ENCODE measurements around the gene GFRA1. TPM values are rescaled to one million over a fixed set of nuclear protein-coding genes. Genes with fewer than 3 reads are reported as not detected.

The GFRA1 gene
- total and polyA plus RNA-seq, 2 of the 8 experiments (the other 6 are each of a cell fraction or from before 2014, with no cell fraction given), result 1.1 to 2.0 TPM

- Histone ChIP-seq H2BK20ac (ENCODE audit: low read length) (no peak overlapping the region), H2AFZ (ENCODE audit: low read length) (no peak overlapping the region), H3K4me2 (ENCODE audit: insufficient read depth in 1 of 2, low read depth in 2 of 2, low read length in 2 of 2) (no peak overlapping the region), H3K4ac (replicated peaks; ENCODE audit: insufficient read length, low read depth, low read length) (no peak overlapping the region), H3K23me2 (ENCODE audit: low read depth, low read length) (no peaks in the 10 kb centered on the region), H3K23ac (ENCODE audit: insufficient read length) (no peak overlapping the region), H2AK5ac (ENCODE audit: low read depth, low read length) (no peak overlapping the region), H2BK5ac (ENCODE audit: low read depth, low read length) (no peak overlapping the region), H2BK120ac (replicated peaks; ENCODE audit: low read depth, low read length) (no peak overlapping the region), H4K20me1 (replicated peaks in 1 of 2; ENCODE audit: control insufficient read depth in 1 of 2, insufficient read depth in 2 of 2, low read length in 2 of 2) (no peaks in the 10 kb centered on the region), H3K79me1 (ENCODE audit: low read depth, low read length) (no peaks in the 10 kb centered on the region), H4K5ac (ENCODE audit: insufficient read length, low read depth, low read length) (no peak overlapping the region), H3K9ac (replicated peaks in 1 of 4; ENCODE audit: extremely low read depth in 1 of 4, low read depth in 3 of 4, low read length in 3 of 4) (no peak overlapping the region), H3K27me3 (replicated peaks in 1 of 4; ENCODE audit: control insufficient read depth in 3 of 4, extremely low read depth in 1 of 4, insufficient read depth in 3 of 4, low read length in 3 of 4) (no peaks in the 10 kb centered on the region; a peak in 1 of 7 replicates), H3K56ac (replicated peaks; ENCODE audit: insufficient read length, low read depth, low read length) (no peak overlapping the region), H2BK12ac (ENCODE audit: low read depth, low read length) (no peak overlapping the region), H4K8ac (ENCODE audit: extremely low read depth, insufficient read depth, low read length) (peak overlapping the region; percentile 45; the same call in 1 of the 2 replicates), H2BK15ac (ENCODE audit: low read length) (no peak overlapping the region), H3K14ac (ENCODE audit: insufficient read length) (no peak overlapping the region), H3K18ac (ENCODE audit: extremely low read depth, low read length) (no peak overlapping the region), H3K79me2 (ENCODE audit: control insufficient read depth in 1 of 2, insufficient read depth in 2 of 2, low read length in 2 of 2) (no peaks in the 10 kb centered on the region), H3K36me3 (ENCODE audit: control insufficient read depth in 2 of 4, insufficient read depth in 4 of 4, low read length in 3 of 4) (no peaks in the 10 kb centered on the region), H3K4me3 (ENCODE audit: extremely low read depth in 1 of 4, insufficient read depth in 2 of 4, low read depth in 3 of 4, low read length in 4 of 4) (no peak overlapping the region), H3K4me1 (replicated peaks in 1 of 4; ENCODE audit: control insufficient read depth in 3 of 4, insufficient read depth in 4 of 4, low read length in 3 of 4) (no peaks in the 10 kb centered on the region; a peak in 1 of 7 replicates), H4K91ac (replicated peaks; ENCODE audit: insufficient read length, low read length) (no peak overlapping the region), H3K27ac (ENCODE audit: low read depth, low read length) (no peak overlapping the region), H3K9me3 (ENCODE audit: insufficient read depth in 2 of 2, low read depth in 1 of 2, low read length in 1 of 2) (no peaks in the 10 kb centered on the region)
- 89% methylated on average over 10 of the region's 10 CpGs; no CpG with 5 or more reads in 1 of the 2 experiments for WGBS, 2 experiments (ENCODE audit: extremely low coverage in 1 of 2, insufficient coverage in 1 of 2, insufficient read length in 1 of 2, insufficient replicate concordance in 2 of 2, low coverage in 1 of 2, low lambda C conversion rate in 2 of 2, missing lambda C conversion rate in 1 of 2)
- FAIRE-seq (no peak), DNase-seq (ENCODE audit: low read depth in 1 of 2, low spot score in 2 of 2) (no peak)
- CTCF ChIA-PET (ENCODE audit: partially characterized antibody), result interaction anchor here (1.0 kb wide), 1 partner anchor 11 kb away, joined by 3 read pairs; no protein-coding TSS in a partner anchor
- POLR2A ChIA-PET (ENCODE audit: partially characterized antibody), result no interaction called here
- no peak for TF ChIP-seq SUZ12 (IDR thresholded peaks at IDR 0.05; ENCODE audit: low read length)
- no peak for TF ChIP-seq SP2 (IDR thresholded peaks at IDR 0.05; ENCODE audit: low read length)
- no peak for TF ChIP-seq GTF2F1 (IDR thresholded peaks at IDR 0.05; ENCODE audit: borderline replicate concordance, low read depth, low read length)
- no peak for TF ChIP-seq ASH2L (IDR thresholded peaks at IDR 0.05; ENCODE audit: low read length)
- TF ChIP-seq, protein P1, sequence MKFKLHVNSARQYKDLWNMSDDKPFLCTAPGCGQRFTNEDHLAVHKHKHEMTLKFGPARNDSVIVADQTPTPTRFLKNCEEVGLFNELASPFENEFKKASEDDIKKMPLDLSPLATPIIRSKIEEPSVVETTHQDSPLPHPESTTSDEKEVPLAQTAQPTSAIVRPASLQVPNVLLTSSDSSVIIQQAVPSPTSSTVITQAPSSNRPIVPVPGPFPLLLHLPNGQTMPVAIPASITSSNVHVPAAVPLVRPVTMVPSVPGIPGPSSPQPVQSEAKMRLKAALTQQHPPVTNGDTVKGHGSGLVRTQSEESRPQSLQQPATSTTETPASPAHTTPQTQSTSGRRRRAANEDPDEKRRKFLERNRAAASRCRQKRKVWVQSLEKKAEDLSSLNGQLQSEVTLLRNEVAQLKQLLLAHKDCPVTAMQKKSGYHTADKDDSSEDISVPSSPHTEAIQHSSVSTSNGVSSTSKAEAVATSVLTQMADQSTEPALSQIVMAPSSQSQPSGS (IDR thresholded peaks at IDR 0.05; ENCODE audit: low read length), result no peak
- TF ChIP-seq POU5F1 (IDR thresholded peaks at IDR 0.05; ENCODE audit: low read depth, low read length), result no peak
- TF ChIP-seq CEBPB (IDR thresholded peaks at IDR 0.05; ENCODE audit: low read depth, low read length), result no peak
- TF ChIP-seq TEAD4 (IDR thresholded peaks at IDR 0.05; ENCODE audit: low read depth, low read length), result no peak
- TF ChIP-seq MAFK (IDR thresholded peaks at IDR 0.05; ENCODE audit: low read depth, low read length), result no peak
- TF ChIP-seq, protein P2, sequence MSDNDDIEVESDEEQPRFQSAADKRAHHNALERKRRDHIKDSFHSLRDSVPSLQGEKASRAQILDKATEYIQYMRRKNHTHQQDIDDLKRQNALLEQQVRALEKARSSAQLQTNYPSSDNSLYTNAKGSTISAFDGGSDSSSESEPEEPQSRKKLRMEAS (IDR thresholded peaks at IDR 0.05), result no peak
- no peak for TF ChIP-seq TAF1 (IDR thresholded peaks at IDR 0.05; ENCODE audit: low read depth, low read length)
- no peak for TF ChIP-seq KDM5A (IDR thresholded peaks at IDR 0.05; ENCODE audit: low read length)
Measured at GRCh38 chr10:116049158-116049973, 223.6 kb downstream of the GFRA1 start.
